IPS DF 6.9 (cell line): ENCODE results near the gene ZBTB8A.
A peak's percentile ranks its signal among the peaks of the same experiment; 100 is the strongest.

Experiments used
- DNase-seq: peaks from one replicate; pipeline ENCODE4 v3.0.0-alpha.2; 2013; ENCODE audit warnings: low read depth, low spot score
- H3K27ac ChIP-seq: one replicate; pipeline ENCODE4 v1.5.1; 2013; ENCODE audit warnings: low read length, control low read depth
- H3K27me3 ChIP-seq: 2 replicates; pipeline ENCODE4 v1.6.1; 2013; ENCODE audit warnings: mild to moderate bottlenecking, low read length; ENCODE audit not compliant: control insufficient read depth, insufficient read depth
- H3K36me3 ChIP-seq: 2 replicates; pipeline ENCODE4 v1.6.1; 2013; ENCODE audit warnings: low read length; ENCODE audit not compliant: control insufficient read depth, insufficient read depth
- H3K4me1 ChIP-seq: 2 replicates; pipeline ENCODE4 v1.6.1; 2013; ENCODE audit warnings: low read length; ENCODE audit not compliant: control insufficient read depth, insufficient read depth
- H3K4me3 ChIP-seq: 2 replicates; pipeline ENCODE4 v1.5.1; 2013; ENCODE audit warnings: mild to moderate bottlenecking, low read length
- H3K9me3 ChIP-seq: 2 replicates; pipeline ENCODE4 v1.6.1; 2013; ENCODE audit warnings: low read length, inconsistent platforms; ENCODE audit not compliant: control insufficient read depth, insufficient read depth
- WGBS: extraction: QIAGEN DNeasy Blood & Tissue Kit; methylation state at CpG from one replicate; pipeline ENCODE4 v1.1.7; 2013; ENCODE audit warnings: mixed read lengths, missing lambda C conversion rate; ENCODE audit not compliant: insufficient read length, insufficient coverage; 5-methylcytosine and 5-hydroxymethylcytosine counted together

ZBTB8A gene

DNA sequence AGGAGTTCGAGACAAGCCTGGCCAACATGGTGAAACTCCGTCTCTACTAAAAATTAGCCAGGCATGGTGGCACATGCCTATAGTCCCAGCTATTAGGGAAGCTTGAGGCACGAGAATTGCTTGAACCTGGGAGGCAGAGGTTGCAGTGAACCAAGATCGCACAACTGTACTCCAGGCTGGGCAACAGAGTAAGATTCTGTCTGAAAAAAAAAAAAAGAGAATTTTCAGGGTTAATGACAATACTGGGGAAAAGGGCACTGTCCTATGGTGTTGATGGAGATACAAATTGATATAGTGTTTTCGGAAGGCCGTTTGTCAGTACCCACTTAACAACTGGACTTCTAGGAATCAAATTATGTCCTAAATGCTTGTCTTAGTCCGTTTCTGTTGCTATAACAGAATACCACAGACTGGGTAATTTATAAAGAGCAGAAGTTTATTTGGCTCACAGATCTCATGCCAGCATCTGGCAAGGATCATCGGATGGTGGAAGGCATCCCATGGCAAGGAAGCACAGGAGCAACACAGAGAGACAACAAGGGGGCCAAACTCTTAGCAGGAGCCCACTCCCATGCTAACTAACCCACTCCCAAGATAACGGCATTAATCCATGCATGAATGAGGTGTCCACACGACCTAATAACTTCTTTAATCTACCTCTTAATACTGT lies 41.3 kb downstream of the ZBTB8A start:
- H3K4me1 ChIP-seq = no peaks in the 10 kb centered on the region
- no peaks in the 10 kb centered on the region for H3K27me3 ChIP-seq
- no peaks in the 10 kb centered on the region for H3K36me3 ChIP-seq
- no peak overlapping the region for H3K27ac ChIP-seq
- no peak overlapping the region for H3K4me3 ChIP-seq
- no peak for DNase-seq
- WGBS = no CpG with 5 or more reads among the region's 10 CpGs
- no peaks in the 10 kb centered on the region for H3K9me3 ChIP-seq

DNA sequence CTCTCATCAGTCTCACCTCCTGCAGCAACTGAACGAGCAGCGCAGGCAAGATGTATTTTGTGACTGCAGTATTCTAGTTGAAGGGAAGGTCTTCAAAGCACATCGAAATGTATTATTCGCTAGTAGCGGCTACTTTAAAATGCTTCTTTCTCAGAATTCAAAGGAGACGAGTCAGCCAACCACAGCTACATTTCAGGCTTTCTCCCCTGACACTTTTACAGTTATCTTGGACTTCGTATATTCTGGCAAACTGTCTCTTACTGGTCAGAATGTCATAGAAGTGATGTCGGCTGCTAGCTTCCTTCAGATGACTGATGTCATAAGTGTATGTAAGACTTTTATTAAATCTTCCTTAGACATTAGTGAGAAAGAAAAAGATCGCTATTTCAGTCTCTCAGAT lies 53.7 kb downstream of the ZBTB8A start:
- no CpG with 5 or more reads among the region's 9 CpGs for WGBS
- no peaks in the 10 kb centered on the region for H3K36me3 ChIP-seq
- DNase-seq = no peak
- no peak overlapping the region for H3K27ac ChIP-seq
- no peaks in the 10 kb centered on the region for H3K27me3 ChIP-seq
- no peak overlapping the region for H3K4me3 ChIP-seq
- H3K4me1 ChIP-seq = no peaks in the 10 kb centered on the region
- H3K9me3 ChIP-seq = no peaks in the 10 kb centered on the region

DNA sequence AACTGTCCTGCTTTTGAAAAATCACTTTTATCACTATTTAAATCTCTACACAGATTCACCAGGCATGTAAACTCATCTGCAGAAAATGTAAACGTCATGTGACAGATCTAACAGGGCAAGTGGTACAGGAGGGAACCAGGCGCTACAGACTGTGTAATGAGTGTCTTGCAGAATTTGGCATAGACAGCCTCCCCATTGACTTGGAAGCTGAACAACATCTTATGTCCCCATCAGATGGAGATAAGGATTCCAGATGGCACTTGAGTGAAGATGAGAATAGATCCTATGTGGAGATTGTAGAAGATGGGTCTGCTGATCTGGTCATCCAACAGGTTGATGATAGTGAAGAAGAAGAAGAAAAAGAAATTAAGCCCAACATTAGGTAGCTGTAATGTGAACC lies 60.8 kb downstream of the ZBTB8A start:
- H3K4me1 ChIP-seq = no peaks in the 10 kb centered on the region
- DNase-seq = no peak
- peaks cover 6% of the 10 kb centered on the region; the same call in 1 of the 2 replicates for H3K36me3 ChIP-seq
- no peak overlapping the region for H3K27ac ChIP-seq
- H3K4me3 ChIP-seq = no peak overlapping the region
- no peaks in the 10 kb centered on the region for H3K27me3 ChIP-seq
- H3K9me3 ChIP-seq = no peaks in the 10 kb centered on the region
- no CpG with 5 or more reads among the region's 2 CpGs for WGBS

DNA sequence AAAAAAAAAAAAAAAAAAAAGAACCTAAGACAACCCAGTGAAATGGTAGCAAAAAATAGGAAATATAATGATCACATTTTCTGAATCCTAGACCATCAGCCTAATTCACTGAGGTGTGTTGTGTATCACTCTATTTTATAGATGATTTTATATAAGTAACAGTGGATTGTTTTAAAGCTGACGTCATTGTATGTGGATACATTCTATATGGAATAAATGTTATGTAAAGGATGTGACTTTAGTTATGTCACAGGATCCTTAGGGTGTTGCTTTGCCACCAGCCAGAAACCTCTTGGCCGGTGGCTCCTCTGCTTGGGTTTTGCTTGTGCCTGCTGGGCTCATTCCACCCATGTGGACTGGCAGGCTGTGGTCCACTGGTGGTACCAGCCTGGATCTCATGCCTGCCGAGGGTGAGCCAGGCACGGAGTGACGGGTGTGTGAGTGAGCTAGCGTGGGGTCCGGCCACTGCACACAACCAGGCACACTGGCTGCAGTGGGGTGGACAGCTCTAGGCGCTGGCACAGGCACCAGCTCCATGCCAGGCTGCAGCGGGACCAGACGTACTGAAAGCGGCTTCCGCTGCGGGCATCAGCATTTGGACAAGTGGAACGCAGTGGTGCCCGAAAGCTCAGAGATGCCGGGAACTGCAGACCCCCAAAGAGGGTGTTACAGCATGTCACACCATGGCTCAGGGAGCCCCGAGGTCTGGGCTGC lies 66.6 kb downstream of the ZBTB8A start:
- Histone ChIP-seq H3K36me3 (0 out of 2 replicates have a peak, but pooled peaks cover 2% of the 10 kb centered on the region), H3K4me1 (no peaks in the 10 kb centered on the region), H3K27me3 (no peaks in the 10 kb centered on the region), H3K4me3 (no peak overlapping the region), H3K27ac (no peak overlapping the region), H3K9me3 (no peaks in the 10 kb centered on the region)
- no peak for DNase-seq
- no CpG with 5 or more reads among the region's 17 CpGs for WGBS

DNA sequence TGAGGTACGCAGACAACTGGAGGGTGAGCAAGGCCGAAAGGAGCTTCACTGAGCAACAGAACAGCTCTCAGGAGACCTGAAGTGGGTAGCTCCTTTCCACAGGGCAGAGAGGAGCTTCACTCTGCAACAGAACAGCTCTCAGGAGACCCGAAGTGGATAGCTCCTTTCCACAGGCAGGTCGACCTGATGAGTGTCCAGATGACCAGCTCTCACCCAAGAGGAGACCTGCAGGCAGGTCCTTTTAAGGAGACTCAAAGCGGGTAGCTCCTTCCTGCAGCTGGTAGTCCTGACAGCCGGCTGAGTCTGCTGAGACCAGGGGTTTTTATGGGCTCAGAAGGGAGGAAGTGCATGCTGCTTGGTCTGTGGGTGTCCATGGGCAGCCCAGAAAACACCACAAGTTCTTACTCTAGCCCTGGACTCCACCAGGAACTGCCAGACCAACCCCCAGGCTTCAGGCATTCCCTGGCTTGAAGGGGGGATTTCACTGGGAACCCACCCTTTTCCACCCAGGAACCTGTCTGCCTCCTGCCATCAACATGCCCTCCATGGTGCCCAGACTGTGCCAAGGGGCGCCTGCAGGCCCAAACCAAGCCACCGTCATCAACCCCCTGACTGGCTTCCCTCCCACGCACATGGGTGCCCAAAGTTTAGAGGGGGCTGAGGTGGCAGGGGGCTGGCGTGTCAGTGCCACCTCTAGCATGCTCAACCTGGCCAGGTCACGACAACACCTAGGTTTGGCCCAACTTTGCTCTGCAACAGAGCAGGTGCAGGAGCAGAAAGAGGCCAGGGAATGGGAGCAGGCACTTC lies 67.5 kb downstream of the ZBTB8A start:
- Histone ChIP-seq H3K4me1 (no peaks in the 10 kb centered on the region), H3K9me3 (no peaks in the 10 kb centered on the region), H3K27me3 (no peaks in the 10 kb centered on the region), H3K4me3 (no peak overlapping the region), H3K36me3 (0 out of 2 replicates have a peak, but pooled peaks cover 2% of the 10 kb centered on the region), H3K27ac (no peak overlapping the region)
- DNase-seq = no peak
- WGBS = no CpG with 5 or more reads among the region's 11 CpGs

DNA sequence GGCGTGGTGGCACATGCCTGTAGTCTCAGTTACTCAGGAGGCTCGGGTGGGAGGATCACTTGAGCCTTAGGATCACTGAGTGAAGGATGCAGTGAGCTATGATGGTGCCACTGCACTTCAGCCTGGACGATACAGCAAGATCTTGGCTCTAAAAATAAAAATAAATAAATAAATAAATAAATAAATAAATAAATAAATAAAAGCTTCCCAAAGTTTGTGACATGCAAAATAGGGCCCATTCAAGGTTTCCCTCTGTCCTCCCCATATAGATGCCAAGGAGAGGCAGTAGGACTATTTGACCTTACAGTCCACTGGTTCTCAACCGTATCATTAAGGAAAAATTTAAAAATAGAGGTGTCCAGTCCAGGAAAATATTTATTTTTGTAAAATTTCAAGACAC lies 70.0 kb downstream of the ZBTB8A start:
- no peak overlapping the region for H3K4me3 ChIP-seq
- H3K4me1 ChIP-seq = no peaks in the 10 kb centered on the region
- 0 out of 2 replicates have a peak, but pooled peaks cover 2% of the 10 kb centered on the region for H3K36me3 ChIP-seq
- no peaks in the 10 kb centered on the region for H3K9me3 ChIP-seq
- no CpG with 5 or more reads among the region's 4 CpGs for WGBS
- no peak overlapping the region for H3K27ac ChIP-seq
- DNase-seq = no peak
- no peaks in the 10 kb centered on the region for H3K27me3 ChIP-seq

DNA sequence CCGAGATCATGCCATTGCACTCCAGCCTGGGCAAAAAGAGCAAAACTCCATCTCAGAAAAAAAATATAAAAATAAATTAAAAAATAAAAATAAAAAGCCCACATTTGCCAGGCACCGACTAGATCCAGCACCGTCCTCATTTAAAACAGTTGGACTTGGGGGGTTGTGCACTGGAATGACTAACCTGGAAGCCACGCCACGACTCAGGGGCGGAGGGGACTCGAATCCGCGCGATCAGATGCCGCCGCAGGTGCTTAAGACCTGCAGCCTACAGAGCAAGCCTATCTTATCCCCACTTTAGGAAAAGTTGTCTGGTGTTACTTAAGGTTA lies 72.6 kb downstream of the ZBTB8A start:
- H3K4me1 ChIP-seq = no peaks in the 10 kb centered on the region
- H3K9me3 ChIP-seq = no peaks in the 10 kb centered on the region
- H3K4me3 ChIP-seq = peak overlapping the region; percentile 38; the same call in 1 of the 2 replicates
- 0 out of 2 replicates have a peak, but pooled peaks cover 2% of the 10 kb centered on the region for H3K36me3 ChIP-seq
- no peak overlapping the region for H3K27ac ChIP-seq
- no peaks in the 10 kb centered on the region for H3K27me3 ChIP-seq
- WGBS = no CpG with 5 or more reads among the region's 12 CpGs
- DNase-seq = no peak

DNA sequence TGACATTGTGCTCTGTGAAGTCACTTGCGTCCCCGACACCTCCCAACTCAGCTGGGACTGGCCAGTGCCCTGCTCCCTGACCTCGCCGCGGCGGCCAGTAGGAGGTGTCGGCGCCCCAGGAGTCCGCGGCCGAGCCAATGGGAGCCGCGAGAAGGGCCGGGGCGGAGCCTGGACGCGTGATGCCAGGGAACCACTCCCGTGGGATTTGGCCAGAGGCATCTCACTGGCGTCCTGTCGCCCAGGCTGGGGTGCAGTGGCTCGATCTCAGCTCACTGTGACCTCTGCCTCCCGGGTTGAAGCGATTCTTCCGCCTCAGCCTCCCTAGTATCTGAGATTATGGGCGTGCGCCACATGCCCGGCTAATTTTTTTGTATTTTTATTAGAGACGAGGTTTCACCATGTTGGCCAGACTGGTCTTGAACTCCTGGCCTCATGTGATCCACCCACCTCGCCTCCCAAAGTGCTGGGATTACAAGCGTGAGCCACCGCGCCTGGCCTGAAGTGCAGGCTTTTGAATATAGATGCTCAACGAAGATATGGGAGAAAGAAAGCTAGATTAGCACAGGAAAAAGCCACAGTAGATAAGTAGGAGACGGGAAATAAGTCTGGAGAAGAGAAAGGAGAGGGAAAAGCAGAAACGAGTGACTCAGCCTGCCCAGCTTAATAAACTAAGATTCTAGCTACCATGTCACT lies 73.1 kb downstream of the ZBTB8A start:
- Histone ChIP-seq H3K9me3 (no peaks in the 10 kb centered on the region), H3K36me3 (no peaks in the 10 kb centered on the region), H3K27me3 (no peaks in the 10 kb centered on the region), H3K4me3 (peak overlapping the region; percentile 38; the same call in 1 of the 2 replicates), H3K27ac (no peak overlapping the region), H3K4me1 (no peaks in the 10 kb centered on the region)
- DNase-seq = peak; percentile 74
- no CpG with 5 or more reads among the region's 35 CpGs for WGBS

DNA sequence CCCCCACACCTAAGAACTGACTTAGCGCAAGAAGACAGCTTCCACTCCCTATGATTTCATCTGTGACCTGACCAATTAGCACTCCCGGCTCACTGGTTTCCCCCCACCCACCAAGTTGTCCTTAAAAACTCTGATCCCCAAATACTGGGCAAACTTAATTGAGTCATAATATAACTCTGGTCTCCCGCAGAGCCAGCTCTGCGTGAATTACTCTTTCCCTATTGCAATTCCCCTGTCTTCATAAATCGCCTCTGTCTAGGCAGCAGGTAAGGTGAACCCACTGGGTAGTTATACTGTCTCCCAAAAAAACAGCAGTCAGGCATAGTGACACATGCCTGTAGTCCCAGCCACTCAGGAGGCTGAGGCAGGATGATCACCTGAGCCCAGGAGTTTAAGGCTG lies 74.2 kb downstream of the ZBTB8A start:
- no peaks in the 10 kb centered on the region for H3K27me3 ChIP-seq
- no peaks in the 10 kb centered on the region for H3K36me3 ChIP-seq
- no peaks in the 10 kb centered on the region for H3K9me3 ChIP-seq
- no peak overlapping the region for H3K4me3 ChIP-seq
- DNase-seq = no peak
- no peak overlapping the region for H3K27ac ChIP-seq
- no peaks in the 10 kb centered on the region for H3K4me1 ChIP-seq
- WGBS = no CpG with 5 or more reads among the region's 5 CpGs

DNA sequence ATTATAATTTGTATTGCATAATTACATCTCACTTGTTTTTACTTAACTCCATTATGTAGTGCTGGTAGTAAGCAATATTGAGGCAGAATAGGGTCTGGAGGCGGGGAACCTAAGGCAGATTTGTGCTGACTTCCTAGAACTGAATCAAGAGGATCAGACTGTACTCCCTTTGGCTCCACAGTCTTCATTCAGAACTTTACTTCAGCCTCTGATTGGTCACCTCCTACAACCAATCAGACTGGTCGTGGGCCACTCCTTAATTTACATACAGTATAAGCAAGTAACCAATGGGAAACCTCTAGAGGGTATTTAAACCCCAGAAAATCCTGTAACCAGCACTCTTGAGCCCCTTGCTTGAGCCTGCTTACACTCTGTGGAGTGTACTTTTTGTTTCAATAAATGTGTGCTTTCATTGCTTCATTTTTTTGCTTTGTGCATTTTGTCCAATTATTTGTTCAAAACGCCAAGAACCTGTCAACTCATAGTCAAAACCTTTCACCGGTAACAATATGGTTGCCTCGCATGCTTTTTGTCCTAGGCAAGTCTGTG lies 79.5 kb downstream of the ZBTB8A start:
- no peaks in the 10 kb centered on the region for H3K4me1 ChIP-seq
- DNase-seq = no peak
- no CpG with 5 or more reads among the region's 5 CpGs for WGBS
- no peaks in the 10 kb centered on the region for H3K9me3 ChIP-seq
- H3K4me3 ChIP-seq = no peak overlapping the region
- H3K27ac ChIP-seq = no peak overlapping the region
- no peaks in the 10 kb centered on the region for H3K27me3 ChIP-seq
- H3K36me3 ChIP-seq = no peaks in the 10 kb centered on the region; the same call in 1 of the 2 replicates
